Measurements from ENCODE around the gene ZNF23.
A peak's percentile ranks its signal among the peaks of the same experiment; 100 is the strongest.

ZNF23 gene

DNA sequence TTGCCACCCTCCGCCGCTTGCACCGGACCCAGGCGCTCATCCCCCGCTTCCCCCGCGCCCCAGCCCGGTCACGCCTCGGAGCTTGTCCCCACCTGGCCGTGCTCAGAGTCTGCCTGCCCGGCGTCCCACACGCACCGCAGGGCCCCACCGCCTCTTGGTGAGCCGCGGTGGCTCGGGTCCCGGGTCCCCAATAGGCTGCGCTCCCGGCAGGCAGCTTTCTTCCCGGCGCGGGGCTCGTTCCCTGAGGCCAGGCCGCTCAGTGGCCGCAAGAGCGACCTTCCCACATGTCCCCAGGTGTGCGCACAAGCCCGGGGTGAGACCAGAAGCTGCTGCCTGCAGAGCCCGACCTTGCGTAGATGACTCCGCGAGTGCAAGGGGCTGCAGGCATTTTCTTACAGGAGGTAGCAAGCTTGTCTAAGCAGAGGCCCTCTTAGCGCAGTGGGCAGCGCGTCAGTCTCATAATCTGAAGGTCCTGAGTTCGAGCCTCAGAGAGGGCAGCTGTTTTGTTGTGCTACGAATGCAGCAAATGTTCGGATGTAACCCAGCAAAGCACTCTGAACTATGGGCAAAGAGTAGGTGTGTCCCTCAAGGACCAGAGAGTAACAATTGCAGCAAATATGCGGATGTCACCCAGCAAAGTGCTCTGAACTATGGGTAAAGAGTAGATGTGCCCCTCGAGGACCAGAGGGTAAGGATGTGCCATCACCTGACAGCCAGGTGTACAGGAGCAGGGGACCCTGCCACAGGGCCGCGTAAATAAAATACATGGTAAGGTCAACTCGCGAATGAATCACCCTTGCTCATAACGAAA is 35.8 kb downstream of the ZNF23 start:
- DNase-seq (ENCODE audit: low spot score): peak; percentile 56

DNA sequence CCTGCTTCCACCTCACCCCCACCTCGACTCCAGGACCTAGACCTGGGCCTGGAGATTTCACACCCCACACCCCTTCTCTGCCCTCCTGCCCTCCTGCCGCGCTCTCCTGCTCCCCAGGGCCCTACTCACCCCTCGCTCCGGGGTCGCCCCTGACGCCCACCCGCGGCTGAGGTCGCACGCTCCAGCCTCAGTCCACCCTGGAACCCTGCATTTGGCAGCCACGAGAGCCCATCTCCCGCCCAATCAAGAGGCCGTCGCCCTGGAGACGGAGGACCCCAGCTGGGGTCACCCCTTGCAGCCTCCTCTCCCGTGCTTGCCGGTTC is 36.3 kb downstream of the ZNF23 start:
- no peak for DNase-seq (ENCODE audit: low spot score)

DNA sequence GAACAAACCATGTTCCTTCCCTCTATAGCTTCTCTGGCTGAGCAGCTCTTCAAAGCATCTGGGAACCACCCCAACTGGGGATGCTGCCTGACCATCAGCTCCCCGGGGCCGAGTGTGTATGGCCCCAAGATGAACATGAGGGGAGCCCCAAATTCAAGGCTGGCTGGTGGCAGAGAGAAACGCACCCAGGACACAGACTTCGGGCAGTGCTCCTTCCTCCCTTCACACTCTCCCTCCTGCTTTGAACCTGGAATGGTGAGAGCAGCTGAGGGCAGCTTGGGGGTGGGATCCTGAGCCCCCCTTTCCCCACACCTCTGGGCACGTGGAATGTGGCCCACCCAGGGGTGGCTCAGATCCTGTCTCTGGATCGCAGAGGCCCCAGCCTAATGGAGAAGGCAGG is 37.4 kb downstream of the ZNF23 start:
- DNase-seq (ENCODE audit: low spot score): no peak

DNA sequence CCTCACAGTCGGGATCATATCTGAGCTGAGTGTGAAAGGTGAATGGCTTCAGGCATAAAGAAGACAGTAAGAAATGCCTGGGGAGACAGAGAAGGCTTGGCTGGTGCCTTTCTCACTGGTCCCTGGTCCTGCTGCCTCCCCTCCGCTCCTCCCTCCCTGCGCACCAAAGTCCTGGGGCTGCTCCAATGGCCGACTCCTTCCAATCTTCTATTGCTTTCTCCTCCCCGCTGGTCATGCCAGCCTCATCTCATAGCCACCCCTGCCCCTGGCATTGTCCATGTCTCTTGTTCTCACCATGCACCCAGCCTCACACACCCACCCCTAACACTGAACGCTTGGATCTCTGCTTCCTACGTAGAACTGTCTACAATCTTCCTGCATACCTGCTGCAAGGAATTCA is 38.2 kb downstream of the ZNF23 start:
- DNase-seq (ENCODE audit: low spot score): no peak

DNA sequence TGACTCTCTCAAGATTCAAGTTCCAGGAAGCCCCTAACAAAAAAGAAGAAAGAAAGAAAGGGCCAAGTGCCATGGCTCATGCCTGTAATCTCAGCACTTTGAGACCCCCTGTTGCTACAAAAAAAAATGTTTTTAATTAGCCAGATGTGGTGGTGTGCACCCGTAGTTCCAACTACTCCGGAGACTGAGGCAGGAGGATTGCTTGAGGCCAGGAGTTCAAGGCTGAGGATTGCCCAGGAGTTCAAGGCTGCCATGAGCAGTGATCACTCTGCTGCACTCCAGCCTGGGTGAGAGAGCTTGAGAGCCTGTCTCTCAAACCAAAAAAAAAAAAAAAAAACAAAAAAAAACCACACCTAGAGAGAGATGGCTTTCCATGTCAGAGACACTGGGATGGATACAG is 39.0 kb downstream of the ZNF23 start:
- DNase-seq (ENCODE audit: low spot score): no peak

DNA sequence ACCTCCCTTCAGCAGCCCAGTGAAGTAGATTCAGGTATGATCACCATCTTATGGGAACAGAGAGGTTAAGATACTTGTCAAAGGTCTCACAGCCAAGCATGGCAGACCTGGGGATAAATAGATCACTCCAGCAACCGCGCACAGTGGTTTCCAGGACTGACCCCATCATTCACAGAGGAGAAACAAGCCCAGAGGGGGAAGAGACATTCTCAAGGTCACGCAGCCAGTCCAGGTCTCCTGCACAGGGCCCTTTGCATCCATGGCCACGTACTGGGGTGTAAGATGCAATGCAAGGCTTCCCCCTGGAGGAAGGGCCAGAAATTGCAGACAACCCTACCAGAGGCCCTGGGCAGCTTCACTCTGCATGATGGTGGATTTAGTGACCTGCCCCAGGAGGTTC is 40.1 kb downstream of the ZNF23 start:
- peak; percentile 43 for DNase-seq (ENCODE audit: low spot score)

DNA sequence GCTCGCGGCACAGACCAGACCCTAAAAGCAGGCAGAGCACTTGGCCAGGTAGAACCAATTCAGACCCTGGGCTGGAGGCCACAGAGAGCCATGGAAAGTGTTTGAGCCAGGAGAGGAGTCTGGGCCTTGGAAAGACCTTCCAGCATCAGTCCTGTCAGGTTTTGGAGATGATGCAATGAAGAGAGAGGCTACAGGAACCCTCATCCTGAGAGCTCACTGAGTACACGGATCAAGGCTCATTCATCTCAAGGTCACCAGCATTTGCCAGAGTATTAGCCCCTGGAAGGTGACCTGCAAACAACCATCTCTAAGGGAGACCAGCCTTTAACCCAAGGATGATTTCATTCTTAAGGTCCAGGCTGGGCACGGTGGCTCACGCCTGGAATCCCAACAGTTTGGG is 48.0 kb downstream of the ZNF23 start:
- no peak for DNase-seq (ENCODE audit: low spot score)

DNA sequence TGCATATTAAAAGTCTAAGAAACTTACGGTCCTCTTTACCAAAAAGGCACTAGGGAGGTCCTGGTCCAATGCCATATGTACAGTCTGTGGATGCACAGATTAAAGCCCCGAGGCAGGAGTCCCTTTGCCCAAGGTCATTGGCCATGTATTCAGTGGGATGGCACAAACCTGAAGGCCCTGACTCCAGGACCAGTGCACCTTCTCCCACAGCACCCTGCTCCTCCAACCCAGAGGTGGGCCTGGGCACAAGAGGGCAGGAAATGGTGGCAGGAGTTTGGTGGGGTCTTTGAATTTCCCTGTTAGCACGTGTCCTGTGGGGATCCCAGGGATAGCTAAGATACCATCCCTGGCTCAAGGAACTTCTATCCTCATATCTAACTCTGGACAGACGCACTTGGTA is 48.7 kb downstream of the ZNF23 start:
- DNase-seq (ENCODE audit: low spot score): no peak

DNA sequence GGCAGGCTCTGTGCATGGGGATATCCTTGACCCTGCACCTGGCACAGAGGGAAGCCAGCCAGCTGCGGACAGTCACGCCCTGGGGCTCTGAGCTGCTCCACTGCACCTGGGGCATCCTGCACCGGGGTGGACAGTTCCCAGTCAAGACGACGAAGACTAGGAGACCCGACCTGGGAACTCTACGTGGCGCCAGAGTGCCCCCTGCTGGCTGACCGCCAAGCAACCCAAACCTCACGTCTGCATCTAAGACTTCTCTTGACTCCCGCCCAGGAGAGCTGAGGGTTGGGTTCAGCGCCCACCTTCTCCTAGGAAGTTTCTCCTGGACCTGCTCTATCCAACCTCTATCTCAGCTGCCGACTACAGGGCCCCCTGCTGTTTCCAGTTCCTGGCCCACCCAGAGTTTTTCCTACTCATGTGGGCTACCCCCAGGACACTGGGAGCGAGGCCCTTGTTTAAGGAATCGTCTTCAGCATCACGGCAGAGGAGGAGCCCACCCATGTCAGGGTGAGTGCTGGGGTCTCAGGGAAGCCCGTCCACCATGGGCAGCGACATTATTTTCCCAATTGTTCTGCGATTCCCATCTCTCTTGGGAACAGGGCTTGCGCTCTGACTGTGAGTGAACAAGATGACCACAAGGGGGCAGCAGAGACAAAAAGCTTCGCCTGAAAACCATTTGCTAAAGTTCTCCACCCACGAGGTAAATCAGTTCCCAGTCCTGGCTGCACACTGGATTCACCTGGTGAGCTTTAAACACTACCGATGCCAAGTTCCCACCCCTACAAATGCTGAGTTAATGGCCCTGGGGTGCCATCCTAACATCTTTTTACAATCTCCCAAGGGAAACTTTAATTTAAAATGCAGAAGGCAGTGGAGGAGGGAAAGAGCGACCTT is 49.5 kb downstream of the ZNF23 start:
- peak; percentile 89 for DNase-seq (ENCODE audit: low spot score)

DNA sequence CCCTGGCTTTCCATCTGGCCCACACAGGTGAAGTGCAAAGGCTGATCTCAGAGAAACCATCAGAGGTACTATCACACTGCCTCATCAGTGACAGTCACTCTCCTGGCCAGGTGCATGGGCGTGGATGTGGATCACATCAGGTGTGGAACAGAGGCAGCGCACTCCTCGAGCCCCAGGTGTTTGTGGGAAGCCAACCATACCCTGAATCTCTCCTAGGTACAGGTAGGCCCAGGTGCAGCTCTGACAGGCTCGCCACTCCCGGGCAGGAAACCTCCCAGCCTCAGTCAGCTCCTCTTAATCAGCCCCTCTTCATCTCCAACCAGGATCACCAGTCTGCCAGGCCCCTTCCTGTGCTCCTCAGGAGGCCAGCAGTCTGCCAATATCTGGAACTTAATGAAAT is 51.9 kb downstream of the ZNF23 start:
- no peak for DNase-seq (ENCODE audit: low spot score)

DNA sequence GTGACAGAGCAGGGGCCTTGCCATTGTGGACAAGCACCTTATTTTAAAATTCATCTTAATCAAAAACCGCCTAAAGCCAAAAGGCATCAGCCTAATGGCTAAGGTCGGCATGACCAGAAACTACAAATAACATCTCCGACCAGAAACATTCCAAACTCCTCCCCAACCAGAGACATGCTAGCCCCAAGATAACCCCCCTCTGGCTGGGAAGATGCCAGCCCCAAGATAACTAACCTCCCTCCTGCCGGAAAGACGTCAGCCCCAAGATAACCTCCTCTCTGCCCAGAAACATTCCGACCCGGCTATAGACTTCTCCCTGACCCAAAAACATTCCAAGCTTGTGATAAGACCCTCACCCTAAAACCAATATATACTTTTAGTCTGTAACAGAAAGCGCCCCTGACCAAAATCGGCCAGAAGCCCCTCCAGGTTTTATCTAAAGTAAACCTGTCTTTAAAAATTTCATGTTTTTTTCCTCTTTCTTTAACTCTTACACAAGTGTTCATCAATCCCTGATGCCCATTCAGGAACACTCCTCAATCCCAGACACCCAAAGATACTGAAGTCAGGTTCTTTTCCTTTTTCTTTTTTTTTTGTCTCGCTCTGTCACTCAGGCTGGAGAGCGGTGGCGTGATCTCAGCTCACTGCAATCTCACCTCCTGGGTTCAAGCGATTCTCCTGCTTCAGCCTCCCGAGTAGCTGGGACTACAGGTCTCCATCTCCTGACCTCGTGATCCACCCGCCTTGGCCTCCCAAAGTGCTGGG is 52.9 kb downstream of the ZNF23 start:
- DNase-seq (ENCODE audit: low spot score): no peak

DNA sequence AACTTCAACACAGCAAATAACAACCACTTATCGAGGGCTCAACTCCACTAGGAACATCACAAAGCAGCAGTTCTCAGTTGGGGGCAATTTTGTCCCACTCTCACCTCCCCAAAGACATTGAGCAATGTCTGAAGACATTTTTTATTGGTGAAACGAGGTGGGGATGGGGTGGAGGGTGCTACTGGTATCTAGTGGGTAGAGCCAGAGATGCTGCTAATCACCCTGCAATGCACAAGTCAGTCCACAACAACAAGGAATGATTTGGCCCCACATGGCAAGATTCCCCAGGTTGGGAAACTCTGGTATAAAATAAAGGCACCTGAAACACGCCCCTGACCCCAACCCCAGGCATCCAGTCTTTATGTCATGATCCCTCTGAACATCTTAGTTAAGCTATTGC is 53.5 kb downstream of the ZNF23 start:
- no peak for DNase-seq (ENCODE audit: low spot score)

DNA sequence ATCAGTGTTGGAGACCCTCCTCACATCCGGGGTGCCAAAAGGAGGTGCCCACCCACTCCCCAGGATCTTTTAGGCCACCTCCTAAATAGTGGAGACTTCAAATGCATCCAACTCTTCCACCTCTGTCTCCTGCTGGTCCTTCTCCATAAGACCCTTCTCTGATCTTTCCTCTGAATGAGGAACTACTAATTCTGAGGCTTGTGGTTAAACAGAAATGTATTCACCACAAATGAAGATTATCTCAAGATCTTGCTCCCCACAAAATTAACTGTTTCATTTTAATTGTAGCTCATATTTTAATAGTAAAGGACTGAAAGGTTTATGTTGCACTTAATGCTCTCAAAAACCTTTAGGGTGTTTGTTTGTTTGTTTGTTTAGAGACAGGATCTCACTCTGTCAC is 54.3 kb downstream of the ZNF23 start:
- no peak for DNase-seq (ENCODE audit: low spot score)

DNA sequence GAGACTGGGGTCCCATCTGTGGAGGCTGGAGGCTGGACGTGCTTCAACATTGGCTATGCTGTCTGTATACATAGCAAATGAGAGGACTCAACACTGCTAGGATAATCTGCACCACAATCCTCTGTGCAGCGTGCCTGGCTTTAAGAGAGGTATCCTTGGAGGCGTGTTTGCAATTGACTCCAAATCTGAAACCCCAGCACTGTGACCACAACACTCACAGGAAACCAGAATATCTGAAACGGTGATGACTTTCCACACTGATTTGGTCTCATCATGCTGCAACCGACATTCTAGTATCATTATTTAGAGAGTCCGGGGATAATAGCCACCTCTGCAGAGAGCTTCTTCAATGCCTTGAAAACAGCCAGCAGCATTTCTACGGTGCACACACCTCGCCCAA is 55.3 kb downstream of the ZNF23 start:
- no peak for DNase-seq (ENCODE audit: low spot score)

DNA sequence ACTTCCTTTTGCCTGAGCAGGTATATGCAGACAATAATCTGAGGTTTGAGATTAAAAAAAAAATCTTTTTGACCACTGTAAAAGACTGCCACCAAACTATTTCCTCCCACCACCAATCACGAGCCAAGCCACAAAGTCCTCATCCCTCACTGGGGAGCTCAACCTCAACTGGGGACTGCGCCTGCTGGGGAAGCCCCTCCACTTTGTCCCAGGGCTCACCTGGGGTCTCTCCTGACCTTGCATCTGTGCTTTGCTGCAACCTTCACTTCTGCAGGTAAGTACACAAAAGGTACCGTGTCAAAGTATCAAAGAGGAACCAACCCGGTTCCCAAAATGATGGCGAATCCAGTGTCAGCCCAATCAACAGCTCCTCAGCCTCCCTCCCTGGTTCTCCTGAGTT is 55.7 kb downstream of the ZNF23 start:
- no peak for DNase-seq (ENCODE audit: low spot score)

DNA sequence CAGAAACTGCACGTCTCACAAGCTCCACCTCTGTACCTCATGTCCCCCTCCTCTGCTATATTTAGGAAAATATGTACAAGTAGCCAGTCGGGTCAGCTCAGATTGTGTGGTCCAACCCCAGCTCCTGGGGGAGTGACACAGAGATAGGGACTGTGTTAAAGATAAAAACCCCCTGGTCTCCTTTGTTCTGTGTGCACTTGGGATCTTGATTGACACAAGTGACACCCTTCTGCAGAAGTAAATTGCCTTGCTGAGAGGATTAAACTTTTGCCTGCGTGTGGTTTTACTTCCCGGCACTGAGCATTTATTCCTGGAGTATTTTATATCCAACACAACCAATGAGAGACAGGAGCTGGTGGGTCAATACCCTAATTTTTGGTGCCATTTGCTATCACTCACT is 57.7 kb downstream of the ZNF23 start:
- no peak for DNase-seq (ENCODE audit: low spot score)

DNA sequence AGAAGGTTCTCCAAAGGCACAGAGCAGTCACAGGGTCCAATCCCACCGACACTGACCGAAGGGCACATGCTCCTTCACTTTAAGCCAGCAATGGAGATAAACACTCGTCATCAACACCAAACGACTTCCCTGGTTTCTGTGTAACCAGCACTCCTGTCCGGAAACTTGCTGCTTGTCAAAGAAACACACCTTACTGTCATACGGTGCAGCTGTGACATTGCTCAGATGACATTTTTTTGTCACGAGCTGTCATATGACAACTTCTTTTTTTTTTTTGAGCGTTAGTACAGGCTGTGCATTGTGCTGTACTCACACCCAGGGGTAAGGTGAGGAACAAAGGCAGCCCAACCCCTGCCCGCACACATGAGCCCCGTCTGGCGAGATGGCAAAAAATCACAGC is 59.4 kb downstream of the ZNF23 start:
- no peak for DNase-seq (ENCODE audit: low spot score)

DNA sequence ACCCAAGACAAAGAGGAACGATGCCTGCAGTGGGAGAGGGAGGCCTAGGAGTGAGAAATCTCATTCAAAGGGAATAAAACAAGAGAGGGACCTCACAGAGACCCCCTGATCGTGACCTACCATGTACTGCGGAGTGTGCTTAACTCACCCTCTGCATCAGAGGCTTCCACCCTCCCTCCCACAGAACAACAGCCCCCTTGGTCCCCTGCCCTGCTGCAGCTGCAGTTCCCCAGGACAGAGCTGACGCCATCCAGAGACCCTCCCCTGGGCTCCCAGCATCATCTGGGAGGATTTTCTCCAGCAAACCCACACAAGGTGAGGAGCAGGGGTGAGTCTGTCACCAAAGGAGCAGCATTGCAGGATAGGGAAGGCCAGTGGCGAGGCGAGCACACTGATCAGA is 60.0 kb downstream of the ZNF23 start:
- no peak for DNase-seq (ENCODE audit: low spot score)

DNA sequence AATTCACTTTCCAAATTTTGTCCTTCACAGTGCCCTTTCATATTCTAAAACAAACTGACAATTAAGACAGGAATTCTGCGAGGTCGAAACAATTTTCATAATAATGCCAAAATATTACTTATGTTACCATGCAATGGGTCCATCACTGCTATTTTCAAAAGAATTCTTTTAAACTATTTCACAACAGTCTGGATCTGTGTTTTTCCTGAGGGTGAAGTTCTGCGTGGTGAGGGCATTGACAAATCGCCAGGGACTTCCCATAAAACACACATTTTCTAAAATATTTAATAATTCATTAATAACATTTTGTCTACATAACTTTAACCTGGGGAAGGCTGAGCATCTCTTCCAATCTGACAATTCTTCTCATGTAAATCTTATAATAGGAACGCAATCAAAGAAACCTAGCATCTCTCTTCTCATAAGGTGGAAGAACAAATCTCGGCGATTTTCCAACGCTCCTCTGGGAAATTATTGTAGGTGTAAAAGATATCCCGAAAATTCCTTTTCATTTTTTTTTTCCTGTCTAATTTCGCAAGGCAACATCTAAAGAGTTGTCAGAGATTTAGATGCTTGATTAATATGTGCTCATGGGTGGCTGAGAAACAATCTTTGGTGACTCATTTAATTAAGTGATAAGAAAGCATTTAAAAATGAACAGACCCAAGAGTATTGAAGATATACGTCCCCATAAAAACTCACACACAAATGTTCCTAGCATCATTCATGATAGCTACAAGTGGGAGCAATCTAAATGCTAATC is 62.1 kb downstream of the ZNF23 start:
- no peak for DNase-seq (ENCODE audit: low spot score)

All from AG20443 (cell line).